CD4-positive, alpha-beta T cell (primary cell): ENCODE results near the gene SOS2. TPM values are rescaled to one million over a fixed set of nuclear protein-coding genes. Genes with fewer than 3 reads are reported as not detected.
"Not testable (repeated sequence)": the region's sequence is repeated elsewhere in the genome, so short reads cannot be mapped to it uniquely, and the experiment has no call there.

ENCODE experiments used
- ATAC-seq: fragments of 200-7000 bp; cut with Tn5 transposase; one replicate; pipeline ENCODE4 v1.10.0; 2022; ENCODE audit warnings: mild to moderate bottlenecking; ENCODE audit not compliant: poor library complexity
- CTCF ChIA-PET: fragments of 350-600 bp; sonication (Branson Sonifier 250); formaldehyde crosslinking; loops from one replicate; lab custom pipeline; 2021; ENCODE audit warnings: antibody characterized with exemption, inconsistent platforms; lab: Charles Lee
- POLR2A ChIA-PET: fragments of 350-600 bp; sonication (Branson Sonifier 250); formaldehyde crosslinking; loops from one replicate; lab custom pipeline; 2021; ENCODE audit warnings: antibody characterized with exemption, inconsistent platforms; lab: Charles Lee
- DNase-seq, 14 experiments: peaks; one replicate each; pipeline ENCODE4 v3.0.0-alpha.2; 2013 to 2020; ENCODE audit warnings: mixed read lengths in 2 of 14
- H3K27ac ChIP-seq, 2 donors: one replicate each; pipeline versions ENCODE4 v1.5.1 to v1.7.0; 2013; ENCODE audit warnings: low read length in 2 of 2, low read depth in 1 of 2, mild to moderate bottlenecking in 1 of 2
- H3K27me3 ChIP-seq, 2 experiments: 1 replicate in 1 of 2; 2 replicates in 1 of 2; pipeline versions ENCODE4 v1.6.1 to v1.7.0; 2013; ENCODE audit warnings: low read length in 2 of 2, control low read depth in 1 of 2, mild to moderate bottlenecking in 1 of 2, moderate library complexity in 1 of 2; ENCODE audit not compliant: insufficient read depth in 2 of 2, control insufficient read depth in 1 of 2
- H3K36me3 ChIP-seq: one replicate; pipeline ENCODE4 v1.6.1; 2013; ENCODE audit warnings: low read length, control low read depth; ENCODE audit not compliant: insufficient read depth
- H3K4me1 ChIP-seq: one replicate; pipeline ENCODE4 v1.6.1; 2013; ENCODE audit warnings: low read length, control low read depth; ENCODE audit not compliant: insufficient read depth
- H3K4me3 ChIP-seq: one replicate; pipeline ENCODE4 v1.5.1; 2013; ENCODE audit warnings: mild to moderate bottlenecking, low read length, moderate library complexity
- H3K9me3 ChIP-seq, 2 experiments: 1 replicate in 1 of 2; 2 replicates in 1 of 2; pipeline versions ENCODE4 v1.6.1 to v1.7.0; 2013; ENCODE audit warnings: low read length in 2 of 2, mild to moderate bottlenecking in 2 of 2, control low read depth in 1 of 2, moderate library complexity in 1 of 2; ENCODE audit not compliant: control insufficient read depth in 1 of 2, insufficient read depth in 1 of 2
- H3K27ac Mint-ChIP-seq: one replicate; pipeline ENCODE4 v1.8.0; 2020; ENCODE audit warnings: mixed read lengths
- H3K27me3 Mint-ChIP-seq: one replicate; pipeline ENCODE4 v1.8.0; 2021; ENCODE audit warnings: mixed read lengths
- H3K36me3 Mint-ChIP-seq: one replicate; pipeline ENCODE4 v1.8.0; 2021; ENCODE audit warnings: low read depth, mixed read lengths
- H3K4me1 Mint-ChIP-seq: one replicate; pipeline ENCODE4 v1.8.0; 2021; ENCODE audit warnings: low read depth, mixed read lengths
- H3K4me3 Mint-ChIP-seq: one replicate; pipeline ENCODE4 v1.8.0; 2020; ENCODE audit warnings: mild to moderate bottlenecking, mixed read lengths
- H3K9me3 Mint-ChIP-seq: one replicate; pipeline ENCODE4 v1.8.0; 2020; ENCODE audit warnings: mixed read lengths
- intact Hi-C, 2 experiments: fragments of 100-400 bp; cut with DNase I in 1 of 2; cut with micrococcal nuclease in 1 of 2; formaldehyde crosslinking; loops; one replicate each; pipeline versions ENCODE4 v1.15.1 to v1.9.0; 2023 to 2025; cut with DNase I, micrococcal nuclease
- total RNA-seq, 174 experiments: library from RNA in 2 of 174; stranded (reverse) in 2 of 174; gene quantifications; one replicate each; pipeline ENCODE4 v1.2.3 and lab custom pipeline; 2021 to 2026
- TF ChIP-seq, protein P1 (sequence below): fragments of 200-600 bp; IDR thresholded peaks from one replicate; pipeline ENCODE4 v1.8.0; 2022; ENCODE audit warnings: antibody characterized with exemption, mild to moderate bottlenecking

Gene SOS2
- total RNA-seq, 2 experiments from 2014 or later = 53.8 to 56.7 TPM

DNA sequence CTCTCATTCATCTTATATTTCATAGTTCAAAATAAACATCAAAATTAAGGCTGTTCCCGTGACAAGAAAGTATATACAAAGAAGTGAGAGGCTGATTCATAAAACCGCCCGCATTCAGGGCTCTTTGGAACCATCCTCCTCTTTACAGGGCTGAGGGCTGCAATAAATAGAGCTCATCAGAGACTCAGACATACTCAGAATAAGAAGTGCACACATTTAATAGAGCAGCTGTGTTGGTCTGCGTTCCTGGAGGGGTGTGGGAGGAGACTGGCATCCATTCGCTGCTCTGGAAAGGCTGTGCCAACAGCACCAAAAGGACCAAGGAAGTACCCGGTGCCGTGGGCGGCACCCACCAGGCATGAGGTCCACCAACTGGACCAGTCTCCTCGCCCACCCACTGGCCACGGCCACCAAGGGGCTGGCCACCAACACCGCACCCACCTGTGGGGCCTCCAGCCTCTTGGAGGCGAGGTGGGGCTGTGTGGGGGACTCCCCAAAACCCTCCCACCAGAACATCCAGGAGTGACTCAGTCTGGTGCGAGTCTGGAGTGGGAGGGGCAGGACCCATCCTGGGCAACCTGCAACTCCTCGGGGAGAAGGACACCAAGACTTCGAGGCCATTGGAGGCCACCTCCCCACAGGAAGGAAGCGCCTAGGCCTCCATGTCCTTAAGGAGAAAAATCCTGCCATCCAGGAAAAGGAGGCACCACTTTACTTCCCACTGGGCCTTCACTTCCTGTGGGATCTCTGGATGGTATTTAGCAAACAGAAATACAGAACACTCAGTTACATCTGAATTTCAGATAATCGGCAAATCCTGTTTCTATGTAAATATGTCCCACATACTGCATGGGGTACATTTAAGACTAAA is 147.7 kb downstream of the SOS2 start:
- TF ChIP-seq, protein P1, sequence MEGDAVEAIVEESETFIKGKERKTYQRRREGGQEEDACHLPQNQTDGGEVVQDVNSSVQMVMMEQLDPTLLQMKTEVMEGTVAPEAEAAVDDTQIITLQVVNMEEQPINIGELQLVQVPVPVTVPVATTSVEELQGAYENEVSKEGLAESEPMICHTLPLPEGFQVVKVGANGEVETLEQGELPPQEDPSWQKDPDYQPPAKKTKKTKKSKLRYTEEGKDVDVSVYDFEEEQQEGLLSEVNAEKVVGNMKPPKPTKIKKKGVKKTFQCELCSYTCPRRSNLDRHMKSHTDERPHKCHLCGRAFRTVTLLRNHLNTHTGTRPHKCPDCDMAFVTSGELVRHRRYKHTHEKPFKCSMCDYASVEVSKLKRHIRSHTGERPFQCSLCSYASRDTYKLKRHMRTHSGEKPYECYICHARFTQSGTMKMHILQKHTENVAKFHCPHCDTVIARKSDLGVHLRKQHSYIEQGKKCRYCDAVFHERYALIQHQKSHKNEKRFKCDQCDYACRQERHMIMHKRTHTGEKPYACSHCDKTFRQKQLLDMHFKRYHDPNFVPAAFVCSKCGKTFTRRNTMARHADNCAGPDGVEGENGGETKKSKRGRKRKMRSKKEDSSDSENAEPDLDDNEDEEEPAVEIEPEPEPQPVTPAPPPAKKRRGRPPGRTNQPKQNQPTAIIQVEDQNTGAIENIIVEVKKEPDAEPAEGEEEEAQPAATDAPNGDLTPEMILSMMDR = no peak
- Histone ChIP-seq H3K4me1 (peaks cover 79% of the 10 kb centered on the region), H3K27me3 (no peaks in the 10 kb centered on the region), H3K9me3 (no peaks in the 10 kb centered on the region), H3K36me3 (no peaks in the 10 kb centered on the region), H3K27ac (peak overlapping the region; percentile 96 to 97), H3K4me3 (peak overlapping the region; percentile 3)
- ATAC-seq = peak; percentile 47
- ChIA-PET CTCF (interaction anchor here (0.6 to 3.8 kb wide), 5 partner anchors 21 to 222 kb away, joined by 4 to 26 read pairs (median 12); no protein-coding TSS in a partner anchor), POLR2A (interaction anchor here (1.0 to 5.5 kb wide), 10 partner anchors 13 to 221 kb away, joined by 3 to 83 read pairs (median 26); no protein-coding TSS in a partner anchor)
- intact Hi-C loops = loop anchor here (1.0 to 5.0 kb wide), 9 partner anchors 13 to 221 kb away; partner anchors contain the start of gene ARF6 (in 1 of the 2)
- Mint-ChIP-seq H3K9me3 (no peaks in the 10 kb centered on the region), H3K36me3 (no peaks in the 10 kb centered on the region), H3K27me3 (no peaks in the 10 kb centered on the region), H3K27ac (peak overlapping the region; percentile 93), H3K4me1 (peaks cover 73% of the 10 kb centered on the region), H3K4me3 (peak overlapping the region; percentile 32)
- peak in 11 of 14 experiments; percentile 14 to 81 (median 43) for DNase-seq

DNA sequence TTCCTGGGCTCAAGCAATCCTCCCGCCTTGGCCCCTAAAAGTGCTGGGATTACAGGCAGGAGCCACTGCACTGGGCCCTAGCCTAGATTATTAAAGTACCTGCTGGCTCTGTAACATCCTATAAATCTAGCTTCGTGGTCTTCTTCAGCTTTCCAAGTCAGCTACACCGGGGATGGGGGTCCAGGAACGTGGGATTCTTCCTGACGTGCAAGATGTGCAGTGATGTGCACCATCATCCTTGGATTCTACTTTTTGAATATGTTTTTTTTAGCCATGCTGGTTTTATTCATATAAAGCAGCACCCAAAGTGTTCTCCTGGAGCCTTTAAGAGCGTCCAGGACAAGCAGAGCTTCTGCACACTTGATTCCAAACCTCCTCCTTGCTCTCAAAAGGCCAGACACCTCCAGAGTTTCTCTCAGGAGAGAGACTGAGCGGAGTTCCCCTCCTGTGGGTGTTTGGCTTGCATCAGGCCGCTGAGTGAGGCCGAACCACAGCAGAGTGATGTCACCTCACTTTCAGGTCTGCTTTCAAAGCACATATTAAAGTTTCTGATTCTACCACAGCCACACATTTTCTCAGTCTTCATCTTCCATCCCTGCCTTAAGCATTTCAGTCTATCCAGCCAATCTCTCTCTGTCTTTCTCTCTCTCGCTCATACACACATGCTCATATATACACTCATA is 148.5 kb downstream of the SOS2 start:
- TF ChIP-seq, protein P1 = no peak
- no peaks in the 10 kb centered on the region for H3K9me3 Mint-ChIP-seq
- Histone ChIP-seq H3K36me3 (no peaks in the 10 kb centered on the region), H3K27me3 (no peaks in the 10 kb centered on the region), H3K4me3 (peak overlapping the region; percentile 44), H3K27ac (peak overlapping the region; percentile 96 to 97), H3K9me3 (no peaks in the 10 kb centered on the region), H3K4me1 (peaks cover 71% of the 10 kb centered on the region)
- H3K36me3 Mint-ChIP-seq = no peaks in the 10 kb centered on the region
- ChIA-PET POLR2A (interaction anchor here (0.8 to 3.6 kb wide), 26 partner anchors 11 to 496 kb away, joined by 3 to 83 read pairs (median 6); partner anchors contain the start of genes ARF6, NEMF, RPS29 and VCPKMT), CTCF (interaction anchor here (1.0 to 3.8 kb wide), 9 partner anchors 18 to 230 kb away, joined by 3 to 26 read pairs (median 8); partner anchors contain the start of gene NEMF)
- intact Hi-C loops = loop anchor here in 1 of 2 experiments (1.0 to 5.0 kb wide), 8 partner anchors 13 to 221 kb away; partner anchors contain the start of gene ARF6
- H3K27ac Mint-ChIP-seq = peak overlapping the region; percentile 93
- H3K27me3 Mint-ChIP-seq = no peaks in the 10 kb centered on the region
- peak overlapping the region; percentile 32 for H3K4me3 Mint-ChIP-seq
- DNase-seq = peak; percentile 66 to 96 (median 76)
- peaks cover 68% of the 10 kb centered on the region for H3K4me1 Mint-ChIP-seq
- ATAC-seq = peak; percentile 74

DNA sequence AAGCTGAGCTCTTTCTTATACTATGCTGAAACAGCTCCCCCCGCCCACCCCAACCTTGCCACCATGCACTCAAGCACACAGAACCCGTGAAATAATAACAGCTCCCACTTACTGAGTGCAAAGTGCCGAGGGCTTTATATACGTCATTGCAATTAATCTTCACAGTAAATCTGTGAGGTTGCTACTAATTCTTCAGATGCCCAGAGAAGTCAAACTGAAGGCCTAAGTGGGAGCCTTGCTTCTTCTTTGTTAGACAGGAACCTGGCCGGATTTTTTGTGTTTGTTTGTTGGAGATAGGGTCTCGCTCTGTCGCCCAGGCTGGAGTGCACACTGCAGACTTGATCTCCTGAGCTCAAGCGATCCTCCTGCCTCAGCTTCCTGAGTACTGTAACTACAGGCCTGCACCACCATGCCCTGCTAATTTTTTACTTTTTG is 149.1 kb downstream of the SOS2 start:
- POLR2A ChIA-PET = interaction anchor here (0.8 to 3.6 kb wide), 27 partner anchors 11 to 496 kb away, joined by 3 to 83 read pairs (median 5); partner anchors contain the start of genes ARF6, NEMF, RPS29 and VCPKMT
- peaks cover 65% of the 10 kb centered on the region for H3K4me1 ChIP-seq
- intact Hi-C loops = loop anchor here in 1 of 2 experiments (2.0 to 5.0 kb wide), 5 partner anchors 22 to 190 kb away; partner anchors contain the start of gene ARF6
- peak; percentile 61 for ATAC-seq
- peak in 12 of 14 experiments; percentile 40 to 87 (median 64) for DNase-seq
- no peaks in the 10 kb centered on the region for H3K27me3 ChIP-seq
- H3K4me3 Mint-ChIP-seq = peak overlapping the region; percentile 32
- H3K27ac ChIP-seq = peak overlapping the region; percentile 96 to 97
- H3K36me3 Mint-ChIP-seq = no peaks in the 10 kb centered on the region
- peaks cover 66% of the 10 kb centered on the region for H3K4me1 Mint-ChIP-seq
- TF ChIP-seq, protein P1 = no peak
- no peaks in the 10 kb centered on the region for H3K36me3 ChIP-seq
- peak overlapping the region; percentile 44 for H3K4me3 ChIP-seq
- CTCF ChIA-PET = interaction anchor here (1.0 to 3.8 kb wide), 10 partner anchors 9 to 229 kb away, joined by 3 to 26 read pairs (median 8); partner anchors contain the start of gene NEMF
- H3K27ac Mint-ChIP-seq = peak overlapping the region; percentile 93
- no peaks in the 10 kb centered on the region for H3K9me3 ChIP-seq
- H3K27me3 Mint-ChIP-seq = no peaks in the 10 kb centered on the region
- H3K9me3 Mint-ChIP-seq = no peaks in the 10 kb centered on the region

DNA sequence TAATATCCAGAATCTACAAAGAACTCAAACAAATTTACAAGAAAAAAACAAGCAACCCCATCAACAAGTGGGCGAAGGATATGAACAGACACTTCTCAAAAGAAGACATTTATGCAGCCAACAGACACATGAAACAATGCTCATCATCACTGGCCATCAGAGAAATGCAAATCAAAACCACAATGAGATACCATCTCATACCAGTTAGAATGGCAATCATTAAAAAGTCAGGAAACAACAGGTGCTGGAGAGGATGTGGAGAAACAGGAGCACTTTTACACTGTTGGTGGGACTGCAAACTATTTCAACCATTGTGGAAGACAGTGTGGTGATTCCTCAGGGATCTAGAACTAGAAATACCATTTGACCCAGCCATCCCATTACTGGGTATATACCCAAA is 152.3 kb downstream of the SOS2 start:
- DNase-seq, H3K4me3 ChIP-seq, H3K9me3 ChIP-seq, H3K4me3 Mint-ChIP-seq, H3K36me3 Mint-ChIP-seq, H3K27me3 ChIP-seq, H3K27ac ChIP-seq, POLR2A ChIA-PET, H3K27ac Mint-ChIP-seq, ATAC-seq, H3K9me3 Mint-ChIP-seq, H3K27me3 Mint-ChIP-seq, intact Hi-C loops, CTCF ChIA-PET, H3K36me3 ChIP-seq: not testable (repeated sequence)
- peaks cover 40% of the 10 kb centered on the region for H3K4me1 ChIP-seq
- peaks cover 53% of the 10 kb centered on the region for H3K4me1 Mint-ChIP-seq
